ENCODE data around the gene TAOK3.
A peak's percentile ranks its signal among the peaks of the same experiment; 100 is the strongest.
"Not testable (repeated sequence)": the region's sequence is repeated elsewhere in the genome, so short reads cannot be mapped to it uniquely, and the experiment has no call there.

TAOK3 gene
- total RNA-seq = 117 to 166 (median 121) reads per million in 4 experiments

GRCh38 chr12:118372541-118373495, at the start of gene TAOK3:
Gene TAOK3, minus strand, starts transcription at chr12:118372907. Its CDS starts 117,340 bp downstream, at chr12:118255567.
- DNase-seq = peak; percentile 96

- DNase-seq = no peak
Measured at GRCh38 chr12:118420673-118421072, 48.0 kb upstream of the TAOK3 start.

- no peak for DNase-seq
Measured at GRCh38 chr12:118418385-118419057, 45.8 kb upstream of the TAOK3 start.

- DNase-seq = no peak
Measured at GRCh38 chr12:118417942-118418341, 45.2 kb upstream of the TAOK3 start.

- no peak for DNase-seq
Measured at GRCh38 chr12:118409834-118410233, 37.1 kb upstream of the TAOK3 start.

- DNase-seq = not testable (repeated sequence)
Measured at GRCh38 chr12:118408241-118408640, 35.5 kb upstream of the TAOK3 start.

- peak; percentile 16 for DNase-seq
Measured at GRCh38 chr12:118404876-118405521, 32.3 kb upstream of the TAOK3 start.

GRCh38 chr12:118402251-118402650, 29.5 kb upstream of the TAOK3 start:
- DNase-seq = no peak

- DNase-seq = no peak
Measured at GRCh38 chr12:118398940-118399339, 26.2 kb upstream of the TAOK3 start.

- no peak for DNase-seq
Measured at GRCh38 chr12:118398524-118398923, 25.8 kb upstream of the TAOK3 start.

GRCh38 chr12:118397708-118398440, 25.2 kb upstream of the TAOK3 start:
- no peak for DNase-seq

- no peak for DNase-seq
Measured at GRCh38 chr12:118391836-118392235, 19.1 kb upstream of the TAOK3 start.

- no peak for DNase-seq
Measured at GRCh38 chr12:118391424-118391823, 18.7 kb upstream of the TAOK3 start.

- peak; percentile 74 for DNase-seq
Measured at GRCh38 chr12:118377884-118378470, 5.3 kb upstream of the TAOK3 start.

GRCh38 chr12:118377021-118377883, 4.5 kb upstream of the TAOK3 start:
- DNase-seq = no peak

- DNase-seq = peak; percentile 92
Measured at GRCh38 chr12:118376089-118377020, 3.6 kb upstream of the TAOK3 start, which contains the start of gene SUDS3. Gene SUDS3, plus strand, starts transcription at chr12:118376555. Its CDS starts 137 bp downstream, at chr12:118376692.

GRCh38 chr12:118375348-118375747, 2.6 kb upstream of the TAOK3 start:
- no peak for DNase-seq

- DNase-seq = no peak
Measured at GRCh38 chr12:118374909-118375308, 2.2 kb upstream of the TAOK3 start.

GRCh38 chr12:118374126-118374725, 1.5 kb upstream of the TAOK3 start:
- DNase-seq = no peak

Measured in effector CD8-positive, alpha-beta T cell (primary cell).